Astrocyte (in vitro differentiated cells and primary cell): Measurements from ENCODE around the gene SEMA6B. TPM values are rescaled to one million over a fixed set of nuclear protein-coding genes. Genes with fewer than 3 reads are reported as not detected.
"Not testable (repeated sequence)": the region's sequence is repeated elsewhere in the genome, so short reads cannot be mapped to it uniquely, and the experiment has no call there.

Experiments used
- DNase-seq: peaks from one replicate; pipeline ENCODE4 v3.0.0-alpha.2; 2010; ENCODE audit warnings: low read depth
- FAIRE-seq: peaks from 2 replicates; lab custom pipeline; 2011; peaks lifted over from hg19 to GRCh38; lab: Jason Lieb, UNC
- H2AFZ ChIP-seq: 2 replicates; pipeline ENCODE4 v1.6.0; 2012; ENCODE audit warnings: low read depth, low read length, inconsistent platforms
- H3K27ac ChIP-seq: 2 replicates; pipeline ENCODE4 v1.5.1; 2011; ENCODE audit warnings: low read depth, low read length, inconsistent platforms
- H3K27me3 ChIP-seq: 2 replicates; pipeline ENCODE4 v1.6.0; 2011; ENCODE audit warnings: low read length, inconsistent platforms; ENCODE audit not compliant: insufficient read depth
- H3K36me3 ChIP-seq: 2 replicates; pipeline ENCODE4 v1.5.1; 2011; ENCODE audit warnings: low read length, inconsistent platforms; ENCODE audit not compliant: insufficient read depth
- H3K4me1 ChIP-seq: 2 replicates; pipeline ENCODE4 v1.5.1; 2011; ENCODE audit warnings: low read length, inconsistent platforms; ENCODE audit not compliant: insufficient read depth
- H3K4me2 ChIP-seq: 2 replicates; pipeline ENCODE4 v1.6.0; 2012; ENCODE audit warnings: low read length, inconsistent platforms
- H3K4me3 ChIP-seq: 2 replicates; pipeline ENCODE4 v1.5.1; 2011; ENCODE audit warnings: low read depth, mild to moderate bottlenecking, low read length, inconsistent platforms; ENCODE audit not compliant: insufficient read depth
- H3K79me2 ChIP-seq: 2 replicates; pipeline ENCODE4 v1.6.0; 2012; ENCODE audit warnings: mild to moderate bottlenecking, low read length, inconsistent platforms; ENCODE audit not compliant: insufficient read depth
- H3K9ac ChIP-seq: 2 replicates; pipeline ENCODE4 v1.6.0; 2012; ENCODE audit warnings: mild to moderate bottlenecking, low read length, inconsistent platforms
- H3K9me3 ChIP-seq: 2 replicates; pipeline ENCODE4 v1.5.1; 2012; ENCODE audit warnings: low read depth, mild to moderate bottlenecking, low read length, inconsistent platforms; ENCODE audit not compliant: insufficient read depth
- H4K20me1 ChIP-seq: 2 replicates; pipeline ENCODE4 v1.6.0; 2012; ENCODE audit warnings: low read length, inconsistent platforms; ENCODE audit not compliant: insufficient read depth
- H3K27ac Mint-ChIP-seq: one replicate; pipeline ENCODE4 v1.8.0; 2021; ENCODE audit warnings: mild to moderate bottlenecking, mixed read lengths; ENCODE audit not compliant: unreplicated experiment
- H3K27me3 Mint-ChIP-seq: one replicate; pipeline ENCODE4 v1.8.0; 2021; ENCODE audit warnings: low read depth, mixed read lengths; ENCODE audit not compliant: unreplicated experiment
- H3K36me3 Mint-ChIP-seq: one replicate; pipeline ENCODE4 v1.8.0; 2021; ENCODE audit warnings: low read depth, mixed read lengths; ENCODE audit not compliant: unreplicated experiment
- H3K4me1 Mint-ChIP-seq: one replicate; pipeline ENCODE4 v1.8.0; 2021; ENCODE audit warnings: low read depth, mixed read lengths; ENCODE audit not compliant: unreplicated experiment
- H3K4me3 Mint-ChIP-seq: one replicate; pipeline ENCODE4 v1.8.0; 2021; ENCODE audit warnings: mild to moderate bottlenecking, moderate library complexity, mixed read lengths; ENCODE audit not compliant: unreplicated experiment
- H3K9me3 Mint-ChIP-seq: one replicate; pipeline ENCODE4 v1.8.0; 2021; ENCODE audit warnings: mild to moderate bottlenecking, mixed read lengths; ENCODE audit not compliant: unreplicated experiment
- CTCF ChIP-seq: IDR thresholded peaks from 2 replicates; pipeline ENCODE4 v1.5.1; 2011; ENCODE audit warnings: low read depth, mild to moderate bottlenecking, inconsistent platforms, low read length, moderate library complexity; ENCODE audit not compliant: insufficient read depth
- EZH2 ChIP-seq: IDR thresholded peaks from 2 replicates; pipeline ENCODE4 v1.6.1; 2012; ENCODE audit warnings: mild to moderate bottlenecking, low read length, inconsistent platforms; ENCODE audit not compliant: insufficient read depth
- total RNA-seq: library from RNA; stranded (reverse); gene quantifications from 2 replicates; pipeline ENCODE4 v1.2.1, GENCODE V29; 2021

The SEMA6B gene
- total RNA-seq, 1 donor from 2014 or later, result 14.3 TPM

- H3K27ac ChIP-seq, result no peak overlapping the region
- no peak overlapping the region for H2AFZ ChIP-seq
- no peaks in the 10 kb centered on the region for H3K36me3 Mint-ChIP-seq
- TF ChIP-seq EZH2 (peak; percentile 18), CTCF (no peak)
- H3K27ac Mint-ChIP-seq, result no peak overlapping the region
- no peaks in the 10 kb centered on the region for H4K20me1 ChIP-seq
- no peaks in the 10 kb centered on the region for H3K9me3 Mint-ChIP-seq
- no peak overlapping the region for H3K4me3 ChIP-seq
- no peaks in the 10 kb centered on the region for H3K4me1 ChIP-seq
- H3K4me1 Mint-ChIP-seq, result no peaks in the 10 kb centered on the region
- peaks cover 38% of the 10 kb centered on the region for H3K27me3 Mint-ChIP-seq
- H3K4me2 ChIP-seq, result peak overlapping the region; percentile 30
- H3K4me3 Mint-ChIP-seq, result no peak overlapping the region
- DNase-seq (no peak), FAIRE-seq (no peak)
- H3K79me2 ChIP-seq, result no peaks in the 10 kb centered on the region
- H3K27me3 ChIP-seq, result peaks cover 16% of the 10 kb centered on the region
- no peaks in the 10 kb centered on the region for H3K36me3 ChIP-seq
- no peaks in the 10 kb centered on the region for H3K9me3 ChIP-seq
- H3K9ac ChIP-seq, result no peak overlapping the region
These were observed 37.9 kb upstream of the SEMA6B start for GRCh38 chr19:4597278-4597974.

DNA sequence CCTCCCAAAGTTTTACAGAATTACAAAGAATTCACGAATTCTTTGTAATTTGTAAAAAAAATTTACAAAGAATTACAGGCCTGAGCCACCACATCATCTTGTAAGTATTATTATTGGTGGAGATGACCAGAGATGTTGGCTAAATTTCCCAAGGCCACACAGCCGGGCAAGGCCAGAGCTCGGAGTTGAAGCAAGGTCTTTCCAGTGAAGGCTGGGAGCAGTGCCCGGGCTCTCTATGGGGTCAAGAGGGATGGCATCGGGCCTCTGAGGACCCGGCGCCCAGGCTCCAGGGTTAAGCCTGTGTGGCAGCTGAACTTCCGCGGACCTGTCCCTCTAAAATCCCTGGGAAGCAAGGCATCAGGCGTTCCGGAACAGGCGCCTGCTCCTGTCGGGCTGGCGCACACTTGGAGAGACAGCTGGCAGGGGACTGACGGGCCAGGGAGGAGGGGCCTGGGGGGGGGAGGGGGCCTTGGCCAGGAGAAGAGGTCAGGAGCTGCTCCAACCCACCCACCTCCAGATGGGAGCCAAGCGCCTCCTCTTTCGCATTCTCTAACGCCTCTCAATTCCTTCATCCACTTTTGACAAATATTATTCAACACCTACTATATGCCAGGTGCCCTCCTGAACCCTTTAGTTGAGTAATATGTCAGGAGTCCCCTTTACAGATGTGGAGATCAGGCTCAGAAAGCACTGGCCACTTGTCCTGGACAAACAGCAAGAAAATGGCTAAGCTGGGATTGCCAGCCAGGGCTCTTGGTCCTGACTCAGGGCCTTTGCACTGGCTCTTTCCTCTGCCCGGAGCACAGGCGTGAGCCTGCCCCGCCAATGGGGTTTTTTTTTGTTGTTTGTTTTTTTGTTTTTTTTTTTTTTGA lies 36.8 kb upstream of the SEMA6B start:
- Histone ChIP-seq H3K4me2 (no peak overlapping the region), H3K79me2 (no peaks in the 10 kb centered on the region), H4K20me1 (no peaks in the 10 kb centered on the region), H3K36me3 (no peaks in the 10 kb centered on the region), H3K27ac (no peak overlapping the region), H3K4me3 (no peak overlapping the region), H3K9me3 (no peaks in the 10 kb centered on the region), H2AFZ (no peak overlapping the region), H3K27me3 (peaks cover 19% of the 10 kb centered on the region), H3K4me1 (no peaks in the 10 kb centered on the region), H3K9ac (no peak overlapping the region)
- H3K27me3 Mint-ChIP-seq, result peaks cover 38% of the 10 kb centered on the region
- H3K27ac Mint-ChIP-seq, result no peak overlapping the region
- TF ChIP-seq EZH2, result no peak
- no peak for TF ChIP-seq CTCF
- H3K36me3 Mint-ChIP-seq, result no peaks in the 10 kb centered on the region
- no peaks in the 10 kb centered on the region for H3K9me3 Mint-ChIP-seq
- no peak overlapping the region for H3K4me3 Mint-ChIP-seq
- DNase-seq (no peak), FAIRE-seq (no peak)
- no peaks in the 10 kb centered on the region for H3K4me1 Mint-ChIP-seq

- H3K4me2 ChIP-seq, H3K36me3 ChIP-seq, H3K27ac Mint-ChIP-seq, H3K9ac ChIP-seq, H3K4me1 Mint-ChIP-seq, H3K9me3 Mint-ChIP-seq, DNase-seq, H4K20me1 ChIP-seq, H3K36me3 Mint-ChIP-seq, FAIRE-seq, H3K27ac ChIP-seq, H3K4me3 Mint-ChIP-seq, H3K4me1 ChIP-seq, H3K79me2 ChIP-seq, H3K9me3 ChIP-seq, H2AFZ ChIP-seq, H3K4me3 ChIP-seq: not testable (repeated sequence)
- H3K27me3 ChIP-seq, result peaks cover 20% of the 10 kb centered on the region
- peaks cover 34% of the 10 kb centered on the region for H3K27me3 Mint-ChIP-seq
These were observed 35.7 kb upstream of the SEMA6B start for GRCh38 chr19:4595158-4595557.
